ENCODE data around the gene PPP4R1.

- TF ChIP-seq GATA2 (IDR thresholded peaks at IDR 0.05; ENCODE audit: low read depth, low read length): no peak
- no peak for TF ChIP-seq GATA3 (IDR thresholded peaks at IDR 0.05; ENCODE audit: low read depth, low read length)
Measured at GRCh38 chr18:9577361-9577760, 37.0 kb downstream of the PPP4R1 start.

Data from SH-SY5Y (cell line).